ENCODE results near the gene PHACTR1. TPM values are rescaled to one million over a fixed set of nuclear protein-coding genes. Genes with fewer than 3 reads are reported as not detected.
"Not testable (repeated sequence)": the region's sequence is repeated elsewhere in the genome, so short reads cannot be mapped to it uniquely, and the experiment has no call there.

PHACTR1 gene
- total and polyA plus RNA-seq, 2 donors: 3.1 to 6.3 TPM

DNA sequence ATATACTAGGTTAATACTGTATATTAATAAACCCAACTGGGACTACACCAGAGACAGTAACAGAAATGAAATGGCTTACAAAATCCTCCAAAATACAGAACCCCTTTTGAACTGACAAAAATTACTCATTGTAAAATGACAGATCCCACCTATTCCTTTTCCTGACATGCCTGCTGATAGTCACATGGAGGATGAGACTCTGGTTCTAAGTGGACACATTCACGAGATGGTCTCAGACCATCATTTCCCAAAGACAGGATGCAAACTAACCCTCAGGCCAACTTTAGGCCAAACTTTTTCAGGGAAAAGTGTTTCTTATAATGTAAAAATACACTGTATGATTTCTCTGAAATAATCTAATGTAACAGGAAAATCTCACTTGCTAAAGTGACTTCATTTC, 589.2 kb downstream of the PHACTR1 start:
- no peak overlapping the region for H3K27ac ChIP-seq (ENCODE audit: low read depth in 1 of 2, low read length in 1 of 2)
- H3K9me3 ChIP-seq (ENCODE audit: control insufficient read depth in 2 of 2, insufficient read depth in 1 of 2, low read length in 1 of 2): no peaks in the 10 kb centered on the region
- no peak for DNase-seq (ENCODE audit: low read depth in 6 of 9, low spot score in 9 of 9)
- no peak overlapping the region for H3K4me3 ChIP-seq (ENCODE audit: low read length in 2 of 2)
- WGBS: 99% methylated on average over 1 of the region's 1 CpG
- peaks cover 42 to 75% of the 10 kb centered on the region in 2 donors for H3K36me3 ChIP-seq (ENCODE audit: control insufficient read depth in 2 of 2, insufficient read depth in 2 of 2, low read length in 1 of 2)
- no peaks in the 10 kb centered on the region for H3K27me3 ChIP-seq (ENCODE audit: control insufficient read depth in 2 of 2, insufficient read depth in 1 of 2, low read length in 1 of 2)
- H3K4me1 ChIP-seq (ENCODE audit: control insufficient read depth in 2 of 2, insufficient read depth in 2 of 2, low read length in 2 of 2): no peaks in the 10 kb centered on the region

DNA sequence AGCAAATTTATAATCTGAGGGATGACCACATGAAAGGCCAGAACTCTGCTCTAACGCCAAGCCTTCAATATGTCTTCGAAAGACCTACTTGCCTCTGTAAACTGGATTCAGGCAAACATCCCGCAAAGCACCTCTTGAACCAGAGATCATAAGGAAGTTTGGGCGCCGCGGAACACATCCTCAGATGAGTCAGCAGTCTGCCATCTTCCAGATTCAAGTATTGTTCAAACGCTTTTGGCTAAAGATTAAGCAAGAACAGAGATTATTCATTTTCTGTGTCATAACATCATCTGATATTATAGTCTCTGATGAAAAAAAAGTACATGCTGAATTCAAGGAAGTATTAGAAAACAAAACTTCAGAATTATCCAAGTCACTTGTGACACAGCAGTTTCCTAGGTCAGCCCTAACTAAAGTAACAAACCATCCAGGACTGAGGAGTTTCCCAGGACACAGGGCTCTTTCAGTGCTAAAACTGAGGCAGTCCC, 591.0 kb downstream of the PHACTR1 start:
- Histone ChIP-seq H3K27ac (ENCODE audit: low read depth in 1 of 2, low read length in 1 of 2) (no peak overlapping the region), H3K4me1 (ENCODE audit: control insufficient read depth in 2 of 2, insufficient read depth in 2 of 2, low read length in 2 of 2) (no peaks in the 10 kb centered on the region), H3K9me3 (ENCODE audit: control insufficient read depth in 2 of 2, insufficient read depth in 1 of 2, low read length in 1 of 2) (no peaks in the 10 kb centered on the region), H3K4me3 (ENCODE audit: low read length in 2 of 2) (no peak overlapping the region), H3K36me3 (ENCODE audit: control insufficient read depth in 2 of 2, insufficient read depth in 2 of 2, low read length in 1 of 2) (peaks cover 42 to 62% of the 10 kb centered on the region in 2 donors), H3K27me3 (ENCODE audit: control insufficient read depth in 2 of 2, insufficient read depth in 1 of 2, low read length in 1 of 2) (no peaks in the 10 kb centered on the region)
- 84% methylated on average over 7 of the region's 7 CpGs for WGBS
- no peak for DNase-seq (ENCODE audit: low read depth in 6 of 9, low spot score in 9 of 9)

DNA sequence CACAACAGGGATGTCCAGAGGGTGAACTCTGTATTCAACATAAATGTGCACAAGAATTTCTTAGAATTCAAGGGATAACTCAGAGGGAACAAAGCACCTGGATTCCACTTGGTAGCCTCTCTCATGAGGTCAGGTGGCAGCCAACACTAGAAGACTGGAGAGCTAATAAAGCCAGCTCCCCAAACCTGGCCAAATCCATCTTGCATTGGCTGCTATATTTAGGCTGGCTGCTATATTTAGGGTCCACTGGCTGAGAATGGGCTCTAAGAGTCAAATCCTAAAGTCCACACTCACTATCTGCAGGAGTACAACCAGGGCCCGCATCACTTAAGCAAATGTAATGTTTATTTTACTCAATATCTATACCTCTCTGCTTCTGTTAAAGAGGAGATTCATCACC, 591.8 kb downstream of the PHACTR1 start:
- Histone ChIP-seq H3K27me3 (ENCODE audit: control insufficient read depth in 2 of 2, insufficient read depth in 1 of 2, low read length in 1 of 2) (no peaks in the 10 kb centered on the region), H3K27ac (ENCODE audit: low read depth in 1 of 2, low read length in 1 of 2) (no peak overlapping the region), H3K9me3 (ENCODE audit: control insufficient read depth in 2 of 2, insufficient read depth in 1 of 2, low read length in 1 of 2) (no peaks in the 10 kb centered on the region), H3K4me3 (ENCODE audit: low read length in 2 of 2) (no peak overlapping the region), H3K36me3 (ENCODE audit: control insufficient read depth in 2 of 2, insufficient read depth in 2 of 2, low read length in 1 of 2) (peaks cover 37 to 57% of the 10 kb centered on the region in 2 donors), H3K4me1 (ENCODE audit: control insufficient read depth in 2 of 2, insufficient read depth in 2 of 2, low read length in 2 of 2) (no peaks in the 10 kb centered on the region)
- DNase-seq (ENCODE audit: low read depth in 6 of 9, low spot score in 9 of 9): no peak
- WGBS: 97% methylated on average over 1 of the region's 1 CpG

DNA sequence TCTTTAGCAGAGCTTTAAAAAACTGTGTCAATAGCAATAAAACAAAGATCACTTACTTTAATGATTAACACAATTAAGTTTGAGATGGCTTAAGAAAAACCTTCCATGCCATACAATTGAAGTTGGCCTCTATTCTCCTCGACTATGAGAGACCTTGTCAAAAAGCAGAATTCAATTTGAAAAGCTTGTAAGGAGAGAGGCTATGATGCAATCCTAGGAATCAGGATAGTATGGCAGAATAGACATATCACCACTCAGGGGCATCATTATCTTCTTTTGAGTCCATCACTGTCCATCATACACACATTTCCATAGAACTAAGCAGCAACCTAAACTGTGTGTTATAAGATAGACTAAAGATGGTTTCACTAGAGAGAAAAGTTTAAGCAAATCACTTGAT, 594.6 kb downstream of the PHACTR1 start:
- DNase-seq (ENCODE audit: low read depth in 6 of 9, low spot score in 9 of 9): no peak
- H3K4me3 ChIP-seq (ENCODE audit: low read length in 2 of 2): no peak overlapping the region
- 0% methylated on average over 1 of the region's 1 CpG for WGBS
- H3K4me1 ChIP-seq (ENCODE audit: control insufficient read depth in 2 of 2, insufficient read depth in 2 of 2, low read length in 2 of 2): no peaks in the 10 kb centered on the region
- H3K9me3 ChIP-seq (ENCODE audit: control insufficient read depth in 2 of 2, insufficient read depth in 1 of 2, low read length in 1 of 2): no peaks in the 10 kb centered on the region
- no peaks in the 10 kb centered on the region for H3K27me3 ChIP-seq (ENCODE audit: control insufficient read depth in 2 of 2, insufficient read depth in 1 of 2, low read length in 1 of 2)
- peaks cover 37 to 61% of the 10 kb centered on the region in 2 donors for H3K36me3 ChIP-seq (ENCODE audit: control insufficient read depth in 2 of 2, insufficient read depth in 2 of 2, low read length in 1 of 2)
- no peak overlapping the region for H3K27ac ChIP-seq (ENCODE audit: low read depth in 1 of 2, low read length in 1 of 2)

DNA sequence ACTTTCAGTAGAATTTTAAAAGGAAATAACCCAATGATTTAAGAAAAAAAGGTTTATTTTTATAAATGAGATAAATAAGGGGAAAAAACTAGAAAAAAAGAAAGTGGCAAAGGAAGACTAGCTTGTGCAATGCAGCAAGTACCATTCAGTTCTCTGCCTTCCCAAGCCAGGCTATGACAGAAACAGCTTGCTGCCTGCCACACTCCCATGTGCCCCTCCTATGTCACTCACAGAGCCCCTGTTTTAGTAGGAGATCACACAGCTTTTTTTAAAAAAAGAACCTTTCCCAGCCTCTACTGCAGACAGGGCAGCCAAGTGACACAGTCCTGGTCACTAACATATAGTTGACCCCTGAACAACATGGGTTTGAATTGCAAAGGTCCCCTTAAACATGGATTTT, 598.2 kb downstream of the PHACTR1 start:
- H3K36me3 ChIP-seq (ENCODE audit: control insufficient read depth in 2 of 2, insufficient read depth in 2 of 2, low read length in 1 of 2): peaks cover 33 to 60% of the 10 kb centered on the region in 2 donors
- H3K4me3 ChIP-seq (ENCODE audit: low read length in 2 of 2): no peak overlapping the region
- H3K4me1 ChIP-seq (ENCODE audit: control insufficient read depth in 2 of 2, insufficient read depth in 2 of 2, low read length in 2 of 2): no peaks in the 10 kb centered on the region
- no peak overlapping the region for H3K27ac ChIP-seq (ENCODE audit: low read depth in 1 of 2, low read length in 1 of 2)
- no peaks in the 10 kb centered on the region for H3K27me3 ChIP-seq (ENCODE audit: control insufficient read depth in 2 of 2, insufficient read depth in 1 of 2, low read length in 1 of 2)
- no peak for DNase-seq (ENCODE audit: low read depth in 6 of 9, low spot score in 9 of 9)
- H3K9me3 ChIP-seq (ENCODE audit: control insufficient read depth in 2 of 2, insufficient read depth in 1 of 2, low read length in 1 of 2): no peaks in the 10 kb centered on the region

DNA sequence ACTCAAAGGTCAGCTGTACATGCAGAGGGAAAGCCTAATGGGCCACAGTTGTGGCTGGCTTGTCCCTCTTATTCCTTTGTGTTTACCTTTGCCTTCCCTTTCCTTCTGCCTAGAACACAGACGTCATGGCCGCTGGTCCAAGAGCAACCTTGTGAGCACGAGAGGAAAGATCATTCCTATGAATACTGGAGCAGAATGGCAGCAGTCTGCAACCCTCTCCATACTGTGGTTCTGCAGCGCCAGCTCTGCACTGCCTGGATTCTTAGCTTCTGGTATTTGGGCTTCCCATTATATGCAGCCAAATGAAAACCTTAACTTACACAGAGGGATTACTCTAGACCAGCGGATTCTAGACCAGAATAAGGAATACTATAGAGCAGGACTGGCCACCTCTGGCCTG, 599.3 kb downstream of the PHACTR1 start:
- Histone ChIP-seq H3K4me1 (ENCODE audit: control insufficient read depth in 2 of 2, insufficient read depth in 2 of 2, low read length in 2 of 2) (no peaks in the 10 kb centered on the region), H3K9me3 (ENCODE audit: control insufficient read depth in 2 of 2, insufficient read depth in 1 of 2, low read length in 1 of 2) (no peaks in the 10 kb centered on the region), H3K27ac (ENCODE audit: low read depth in 1 of 2, low read length in 1 of 2) (no peak overlapping the region), H3K27me3 (ENCODE audit: control insufficient read depth in 2 of 2, insufficient read depth in 1 of 2, low read length in 1 of 2) (no peaks in the 10 kb centered on the region), H3K36me3 (ENCODE audit: control insufficient read depth in 2 of 2, insufficient read depth in 2 of 2, low read length in 1 of 2) (peaks cover 37 to 69% of the 10 kb centered on the region in 2 donors), H3K4me3 (ENCODE audit: low read length in 2 of 2) (no peak overlapping the region)
- whole genome bisulfite sequencing: over 99% methylated on average over 5 of the region's 5 CpGs
- DNase-seq (ENCODE audit: low read depth in 6 of 9, low spot score in 9 of 9): no peak

DNA sequence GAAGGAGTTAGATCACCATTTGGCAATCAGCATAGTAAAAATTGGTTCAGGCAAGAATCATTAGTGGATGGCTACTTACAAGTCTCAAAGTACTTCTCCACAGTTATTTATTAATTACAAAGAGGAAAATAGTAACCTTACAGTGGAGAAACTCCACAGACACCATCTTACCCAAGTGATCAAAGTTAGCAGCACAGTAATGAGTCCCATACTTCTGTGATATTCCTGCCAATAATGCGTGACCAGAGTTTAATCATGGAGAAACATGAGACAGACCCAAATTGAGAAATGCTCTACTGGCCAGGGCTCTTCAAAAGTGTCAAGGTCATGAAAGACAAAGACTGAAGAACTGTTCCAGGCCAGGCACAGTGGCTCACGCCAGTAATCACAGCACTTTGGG, 602.3 kb downstream of the PHACTR1 start:
- WGBS: 98% methylated on average over 2 of the region's 2 CpGs
- H3K27ac ChIP-seq (ENCODE audit: low read depth in 1 of 2, low read length in 1 of 2): no peak overlapping the region
- H3K4me3 ChIP-seq (ENCODE audit: low read length in 2 of 2): no peak overlapping the region
- peaks cover 51 to 77% of the 10 kb centered on the region in 2 donors for H3K36me3 ChIP-seq (ENCODE audit: control insufficient read depth in 2 of 2, insufficient read depth in 2 of 2, low read length in 1 of 2)
- H3K9me3 ChIP-seq (ENCODE audit: control insufficient read depth in 2 of 2, insufficient read depth in 1 of 2, low read length in 1 of 2): no peaks in the 10 kb centered on the region
- no peaks in the 10 kb centered on the region for H3K4me1 ChIP-seq (ENCODE audit: control insufficient read depth in 2 of 2, insufficient read depth in 2 of 2, low read length in 2 of 2)
- no peak for DNase-seq (ENCODE audit: low read depth in 6 of 9, low spot score in 9 of 9)
- no peaks in the 10 kb centered on the region for H3K27me3 ChIP-seq (ENCODE audit: control insufficient read depth in 2 of 2, insufficient read depth in 1 of 2, low read length in 1 of 2)

DNA sequence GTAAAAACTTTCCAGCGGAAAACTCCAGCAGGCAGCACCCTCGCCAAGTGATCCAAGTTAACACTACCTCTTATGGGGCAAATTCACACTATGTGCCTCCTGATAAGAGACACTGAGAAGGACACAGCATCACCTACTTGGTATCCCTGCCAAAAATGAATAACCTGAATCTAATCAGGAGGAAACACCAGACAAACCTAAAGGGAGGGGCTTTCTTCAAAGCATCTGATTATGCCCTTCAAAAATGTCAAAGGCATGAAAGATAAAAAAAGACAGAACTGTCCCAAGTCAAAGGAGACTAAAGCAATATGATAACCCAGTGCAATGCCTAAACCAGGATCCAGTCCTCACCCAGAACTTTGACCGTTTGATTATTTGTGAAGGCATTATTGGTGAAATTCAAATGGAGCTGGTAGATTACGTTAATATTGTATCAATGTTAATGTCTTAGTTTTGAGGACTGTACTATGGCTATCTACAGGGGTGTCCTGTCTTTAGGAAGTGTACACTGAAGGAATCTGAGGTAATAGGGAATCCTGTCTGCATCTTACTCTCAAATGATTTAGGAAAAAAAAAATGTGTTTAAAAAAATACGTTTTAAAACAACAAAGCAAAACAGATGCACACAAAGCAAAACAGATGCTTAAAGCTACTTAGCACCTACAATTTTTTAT, 603.5 kb downstream of the PHACTR1 start:
- no peak for DNase-seq (ENCODE audit: low read depth in 6 of 9, low spot score in 9 of 9)
- 98% methylated on average over 5 of the region's 5 CpGs for WGBS
- H3K36me3 ChIP-seq (ENCODE audit: control insufficient read depth in 2 of 2, insufficient read depth in 2 of 2, low read length in 1 of 2): peaks cover 52 to 74% of the 10 kb centered on the region in 2 donors

DNA sequence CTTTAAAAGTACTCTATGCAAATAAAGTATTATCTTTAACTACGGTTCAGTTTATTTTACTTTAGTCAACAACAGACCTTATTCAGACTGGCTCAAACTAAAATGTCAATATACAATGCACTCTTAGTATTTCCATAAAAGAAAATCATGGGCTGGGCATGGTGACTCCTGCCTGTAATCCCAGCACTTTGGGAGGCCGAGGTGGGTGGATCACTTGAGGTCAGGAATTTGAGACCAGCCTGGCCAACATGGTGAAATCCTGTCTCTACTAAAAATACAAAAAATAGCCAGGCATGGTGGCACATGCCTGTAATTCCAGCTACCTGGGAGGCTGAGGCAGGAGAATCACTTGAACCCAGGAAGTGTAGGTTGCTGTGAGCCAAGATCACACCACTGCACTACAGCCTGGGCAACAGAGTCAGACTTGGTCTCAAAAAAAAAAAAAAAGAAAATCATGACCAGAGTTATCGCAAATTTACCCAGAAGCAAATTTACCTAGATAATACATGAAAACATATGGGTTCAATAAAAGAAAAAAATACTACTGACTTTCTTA, 609.5 kb downstream of the PHACTR1 start:
- 97% methylated on average over 3 of the region's 3 CpGs for WGBS
- not testable (repeated sequence) for H3K9me3 ChIP-seq (ENCODE audit: control insufficient read depth in 2 of 2, insufficient read depth in 1 of 2, low read length in 1 of 2); H3K27ac ChIP-seq (ENCODE audit: low read depth in 1 of 2, low read length in 1 of 2); H3K27me3 ChIP-seq (ENCODE audit: control insufficient read depth in 2 of 2, insufficient read depth in 1 of 2, low read length in 1 of 2); DNase-seq (ENCODE audit: low read depth in 6 of 9, low spot score in 9 of 9); H3K4me3 ChIP-seq (ENCODE audit: low read length in 2 of 2)
- peaks cover 22 to 23% of the 10 kb centered on the region in 2 donors for H3K36me3 ChIP-seq (ENCODE audit: control insufficient read depth in 2 of 2, insufficient read depth in 2 of 2, low read length in 1 of 2)
- peaks cover 7 to 11% of the 10 kb centered on the region in 2 donors for H3K4me1 ChIP-seq (ENCODE audit: control insufficient read depth in 2 of 2, insufficient read depth in 2 of 2, low read length in 2 of 2)

More for the DNA sequence above, 603.5 kb downstream of the PHACTR1 start:
- H3K4me3 ChIP-seq (ENCODE audit: low read length in 2 of 2): no peak overlapping the region
- no peaks in the 10 kb centered on the region for H3K4me1 ChIP-seq (ENCODE audit: control insufficient read depth in 2 of 2, insufficient read depth in 2 of 2, low read length in 2 of 2)
- no peak overlapping the region for H3K27ac ChIP-seq (ENCODE audit: low read depth in 1 of 2, low read length in 1 of 2)
- no peaks in the 10 kb centered on the region for H3K9me3 ChIP-seq (ENCODE audit: control insufficient read depth in 2 of 2, insufficient read depth in 1 of 2, low read length in 1 of 2)
- no peaks in the 10 kb centered on the region for H3K27me3 ChIP-seq (ENCODE audit: control insufficient read depth in 2 of 2, insufficient read depth in 1 of 2, low read length in 1 of 2)

Data from thymus (tissue), 11 donors.